GM21786 (cell line): Measurements from ENCODE around the gene ZFTA.
A peak's percentile ranks its signal among the peaks of the same experiment; 100 is the strongest.
"Not testable (repeated sequence)": the region's sequence is repeated elsewhere in the genome, so short reads cannot be mapped to it uniquely, and the experiment has no call there.

Source experiments
- ATAC-seq: cut with Tn5 transposase; IDR thresholded peaks from one replicate; pipeline ENCODE4 v1.9.1; 2021; ENCODE audit not compliant: unreplicated experiment

The ZFTA gene

GRCh38 chr11:63779039-63779438 lies 10.5 kb upstream of the ZFTA start:
- no peak for ATAC-seq

- ATAC-seq: no peak
These were observed 6.6 kb upstream of the ZFTA start for GRCh38 chr11:63775191-63775590.

GRCh38 chr11:63771741-63772318 lies 3.3 kb upstream of the ZFTA start:
- not testable (repeated sequence) for ATAC-seq

GRCh38 chr11:63770763-63771162 lies 2.2 kb upstream of the ZFTA start:
- ATAC-seq: no peak

GRCh38 chr11:63769714-63770455 lies 1.3 kb upstream of the ZFTA start:
- no peak for ATAC-seq

GRCh38 chr11:63769042-63769713 lies 603 bp upstream of the ZFTA start:
- no peak for ATAC-seq

- peak; percentile 24 for ATAC-seq
These were observed 874 bp downstream of the ZFTA start for GRCh38 chr11:63767565-63768236.

- no peak for ATAC-seq
These were observed 1.4 kb downstream of the ZFTA start for GRCh38 chr11:63767267-63767564.

GRCh38 chr11:63766531-63767235 lies 1.9 kb downstream of the ZFTA start:
- ATAC-seq: no peak

- no peak for ATAC-seq
These were observed 2.8 kb downstream of the ZFTA start for GRCh38 chr11:63765688-63766241.

GRCh38 chr11:63764679-63765647 lies 3.6 kb downstream of the ZFTA start:
- ATAC-seq: no peak

- no peak for ATAC-seq
These were observed 4.3 kb downstream of the ZFTA start for GRCh38 chr11:63764340-63764678.

GRCh38 chr11:63763496-63764339 lies 4.9 kb downstream of the ZFTA start:
- ATAC-seq: no peak

GRCh38 chr11:63762654-63763495 lies 5.7 kb downstream of the ZFTA start:
- no peak for ATAC-seq

GRCh38 chr11:63761931-63762653 lies 6.5 kb downstream of the ZFTA start:
- no peak for ATAC-seq

- ATAC-seq: no peak
These were observed 7.4 kb downstream of the ZFTA start for GRCh38 chr11:63761188-63761587.

GRCh38 chr11:63760487-63761079 lies 8.0 kb downstream of the ZFTA start:
- no peak for ATAC-seq
